A549 (cell line): ENCODE data around the gene EP400. TPM values are rescaled to one million over a fixed set of nuclear protein-coding genes. Genes with fewer than 3 reads are reported as not detected.
"Not testable (repeated sequence)": the region's sequence is repeated elsewhere in the genome, so short reads cannot be mapped to it uniquely, and the experiment has no call there.

Experiments
- ATAC-seq, 2 experiments: fragments of 200-7000 bp in 1 of 2; fragments of >200 bp in 1 of 2; cut with Nextera tagmentation in 1 of 2; cut with Tn5 transposase in 1 of 2; 3 replicates each; pipeline versions ENCODE4 v1.8.0 to v1.9.1; 2018 to 2020; ENCODE audit warnings: mild to moderate bottlenecking in 1 of 2, moderate library complexity in 1 of 2
- CTCF ChIA-PET: fragments of 300-600 bp; sonication (Branson Sonifier 250); formaldehyde crosslinking; extraction: SDS; loops from one replicate; lab custom pipeline; 2021; ENCODE audit warnings: antibody characterized with exemption, inconsistent platforms; lab: Yijun Ruan, JAX
- POLR2A ChIA-PET: fragments of 350-600 bp; formaldehyde crosslinking; extraction: SDS; loops from one replicate; lab custom pipeline; 2021; ENCODE audit warnings: antibody characterized with exemption, inconsistent platforms; lab: Yijun Ruan, JAX
- DNase-seq, 2 experiments: peaks; one replicate each; pipeline versions ENCODE4 v3.0.0 to v3.0.0-alpha.2; 2011 to 2016; ENCODE audit warnings: low read depth in 1 of 2, low spot score in 1 of 2
- FAIRE-seq: peaks from 2 replicates; lab custom pipeline; 2011; peaks lifted over from hg19 to GRCh38; lab: Jason Lieb, UNC
- H3K27ac ChIP-seq, 2 experiments: fragments of >200 bp; sonication (Bioruptor Twin); formaldehyde crosslinking; 3 replicates each; pipeline ENCODE4 v1.5.1; 2016 to 2017
- H3K4me1 ChIP-seq: fragments of >200 bp; sonication (Bioruptor Twin); formaldehyde crosslinking; 3 replicates; pipeline ENCODE4 v1.6.1; 2016
- H3K4me2 ChIP-seq: fragments of >200 bp; sonication (Bioruptor Twin); formaldehyde crosslinking; 3 replicates; pipeline ENCODE4 v1.6.1; 2016
- H3K4me3 ChIP-seq: fragments of >200 bp; sonication (Bioruptor Twin); formaldehyde crosslinking; 3 replicates; pipeline ENCODE4 v1.5.1; 2016
- H3K9me3 ChIP-seq: fragments of >200 bp; sonication (Bioruptor Twin); formaldehyde crosslinking; 3 replicates; pipeline ENCODE4 v1.6.1; 2016
- CHD4 ChIP-seq: fragments of 200-600 bp; sonication (generic); IDR thresholded peaks from 2 replicates; pipeline ENCODE4 v1.6.1; 2016; ENCODE audit warnings: antibody characterized with exemption, mild to moderate bottlenecking, borderline replicate concordance
- ESRRA ChIP-seq: fragments of 150-350 bp; IDR thresholded peaks from 2 replicates; pipeline ENCODE4 v1.6.1; 2014; ENCODE audit warnings: mild to moderate bottlenecking, low read length, borderline replicate concordance
- FOSB ChIP-seq: fragments of 250-450 bp; sonication (Bioruptor Pico); IDR thresholded peaks from 2 replicates; pipeline ENCODE4 v1.5.0; 2020; ENCODE audit warnings: mild to moderate bottlenecking, moderate library complexity
- HOXA7 ChIP-seq: fragments of 250-450 bp; sonication (Bioruptor Pico); IDR thresholded peaks from 2 replicates; pipeline ENCODE4 v1.5.0; 2020; ENCODE audit warnings: mild to moderate bottlenecking, moderate library complexity
- HOXB5 ChIP-seq: fragments of 250-450 bp; sonication (Bioruptor Pico); IDR thresholded peaks from 2 replicates; pipeline ENCODE4 v1.5.0; 2020; ENCODE audit warnings: mild to moderate bottlenecking, moderate library complexity
- JUN ChIP-seq, 2 experiments: fragments of >200 bp; sonication (Bioruptor Twin); formaldehyde crosslinking; IDR thresholded peaks; 2 replicates in 1 of 2; 3 replicates in 1 of 2; pipeline ENCODE4 v1.6.1; 2016 to 2017
- KDM5A ChIP-seq: fragments of 200-600 bp; sonication (generic); IDR thresholded peaks from 2 replicates; pipeline ENCODE4 v1.6.1; 2016; ENCODE audit warnings: antibody characterized with exemption, mild to moderate bottlenecking
- MAZ ChIP-seq: fragments of 150-350 bp; IDR thresholded peaks from 2 replicates; pipeline ENCODE4 v1.6.1; 2014; ENCODE audit warnings: antibody characterized with exemption, low read depth, low read length, borderline replicate concordance
- NPAS2 ChIP-seq: fragments of 250-450 bp; sonication (Bioruptor Pico); IDR thresholded peaks from 2 replicates; pipeline ENCODE4 v1.8.0; 2022; ENCODE audit warnings: mild to moderate bottlenecking, moderate library complexity, borderline replicate concordance
- PHF8 ChIP-seq: fragments of 200-600 bp; sonication (generic); IDR thresholded peaks from 2 replicates; pipeline ENCODE4 v1.6.1; 2016; ENCODE audit warnings: low read depth, mild to moderate bottlenecking, antibody characterized with exemption, moderate library complexity, borderline replicate concordance
- POLR2A ChIP-seq: IDR thresholded peaks from 2 replicates; pipeline ENCODE4 v1.6.1; 2012; ENCODE audit warnings: mild to moderate bottlenecking, low read length
- POLR2AphosphoS2 ChIP-seq: conservative IDR thresholded peaks from 2 replicates; pipeline ENCODE4 v1.6.1; 2012; ENCODE audit warnings: low read length, improper control_type of control experiment, inconsistent platforms
- RCOR1 ChIP-seq: fragments of 150-350 bp; IDR thresholded peaks from 2 replicates; pipeline ENCODE4 v1.6.1; 2014; ENCODE audit warnings: antibody characterized with exemption, low read length, low read depth
- RFX5 ChIP-seq: fragments of 450-650 bp; IDR thresholded peaks from 2 replicates; pipeline ENCODE4 v1.7.1; 2014; ENCODE audit warnings: antibody characterized with exemption, mild to moderate bottlenecking, moderate library complexity
- SMC3 ChIP-seq: fragments of >200 bp; sonication (Bioruptor Twin); formaldehyde crosslinking; IDR thresholded peaks from 3 replicates; pipeline ENCODE4 v1.6.1; 2018; ENCODE audit warnings: inconsistent platforms
- TP53 ChIP-seq: fragments of 250-450 bp; sonication (Bioruptor Pico); IDR thresholded peaks from 2 replicates; pipeline ENCODE4 v1.5.0; 2021; ENCODE audit warnings: mild to moderate bottlenecking, moderate library complexity
- ZC3H11A ChIP-seq: fragments of 450-650 bp; IDR thresholded peaks from 2 replicates; pipeline ENCODE4 v1.6.1; 2014; ENCODE audit warnings: antibody characterized with exemption, mild to moderate bottlenecking
- ZNF302 ChIP-seq: fragments of 250-450 bp; sonication (Bioruptor Pico); IDR thresholded peaks from 2 replicates; pipeline ENCODE4 v1.9.0; 2021; ENCODE audit warnings: inconsistent platforms, mild to moderate bottlenecking, moderate library complexity
- WGBS: methylation state at CpG from one replicate; pipeline ENCODE4 v1.1.6; 2017; ENCODE audit errors: missing lambda C conversion rate; 5-methylcytosine and 5-hydroxymethylcytosine counted together
- polyA plus RNA-seq, 4 experiments: library from polyadenylated mRNA; depleted of rRNA in 3 of 4; stranded (reverse); fragments of >200 nt; fragmentation: RNase III in 1 of 4; extraction: RNeasy Plus Mini Kit Qiagen cat#74134 plus additional on column Dnase treatment in 1 of 4; gene quantifications; 2 replicates in 3 of 4; 3 replicates in 1 of 4; pipeline ENCODE4 v1.2.3, GENCODE V29; 2011 to 2017
- TF ChIP-seq, protein P1 (sequence below): fragments of 150-350 bp; IDR thresholded peaks from 2 replicates; pipeline ENCODE4 v1.6.1; 2014; ENCODE audit warnings: low read depth, mild to moderate bottlenecking, low read length
- TF ChIP-seq, protein P2 (sequence below): IDR thresholded peaks from 2 replicates; pipeline ENCODE4 v1.6.1; 2012
- TF ChIP-seq, protein P3 (sequence below): fragments of >200 bp; sonication (Bioruptor Twin); formaldehyde crosslinking; IDR thresholded peaks from 3 replicates; pipeline ENCODE4 v1.6.1; 2016
- TF ChIP-seq, protein P4 (sequence below): fragments of 200-600 bp; sonication (generic); IDR thresholded peaks from 2 replicates; pipeline ENCODE4 v1.6.1; 2016; ENCODE audit warnings: antibody characterized with exemption, mild to moderate bottlenecking, moderate library complexity
- TF ChIP-seq, protein P5 (sequence below): fragments of >200 bp; sonication (Bioruptor Twin); formaldehyde crosslinking; IDR thresholded peaks from 3 replicates; pipeline ENCODE4 v1.5.1; 2016
- TF ChIP-seq, protein P6 (sequence below): IDR thresholded peaks from 2 replicates; pipeline ENCODE4 v1.6.1; 2012

Gene EP400
- polyA plus RNA-seq, 2 of the 4 experiments (the other 2 are of a cell fraction): 9.7 to 15.2 TPM

DNA sequence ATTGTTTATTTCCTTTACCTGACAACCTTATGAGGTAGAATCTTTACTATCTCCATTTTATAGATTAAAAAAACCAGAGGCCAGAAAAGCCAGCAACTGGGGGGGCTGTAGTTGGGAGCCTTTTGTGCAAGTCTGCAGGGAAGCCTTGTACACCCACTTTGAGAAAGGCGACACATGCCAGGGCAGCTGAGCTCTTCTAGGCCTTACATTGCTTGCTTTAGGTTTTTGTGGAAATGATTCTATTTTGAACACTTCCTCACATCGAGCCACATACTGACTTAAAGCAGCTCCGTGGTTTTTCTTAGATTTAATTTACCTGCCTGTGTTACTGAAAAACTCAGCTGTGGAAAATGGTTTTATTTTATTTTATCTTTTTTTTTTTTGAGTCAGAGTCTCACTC lies 34.6 kb downstream of the EP400 start:
- H3K9me3 ChIP-seq: no peaks in the 10 kb centered on the region
- H3K27ac ChIP-seq: no peak overlapping the region
- DNase-seq (no peak), ATAC-seq (no peak), FAIRE-seq (no peak)
- TF ChIP-seq ZNF302 (CRISPR knock-in tag) (no peak), CHD4 (no peak), HOXA7 (no peak), POLR2A (no peak), KDM5A (no peak), NPAS2 (CRISPR knock-in tag) (no peak), ESRRA (no peak)
- TF ChIP-seq, protein P1, sequence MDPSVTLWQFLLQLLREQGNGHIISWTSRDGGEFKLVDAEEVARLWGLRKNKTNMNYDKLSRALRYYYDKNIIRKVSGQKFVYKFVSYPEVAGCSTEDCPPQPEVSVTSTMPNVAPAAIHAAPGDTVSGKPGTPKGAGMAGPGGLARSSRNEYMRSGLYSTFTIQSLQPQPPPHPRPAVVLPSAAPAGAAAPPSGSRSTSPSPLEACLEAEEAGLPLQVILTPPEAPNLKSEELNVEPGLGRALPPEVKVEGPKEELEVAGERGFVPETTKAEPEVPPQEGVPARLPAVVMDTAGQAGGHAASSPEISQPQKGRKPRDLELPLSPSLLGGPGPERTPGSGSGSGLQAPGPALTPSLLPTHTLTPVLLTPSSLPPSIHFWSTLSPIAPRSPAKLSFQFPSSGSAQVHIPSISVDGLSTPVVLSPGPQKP: no peak
- no peak overlapping the region for H3K4me2 ChIP-seq
- ChIA-PET POLR2A (no interaction called here), CTCF (no interaction called here)
- no peak overlapping the region for H3K4me3 ChIP-seq
- peaks cover 11% of the 10 kb centered on the region for H3K4me1 ChIP-seq
- WGBS: 93% methylated on average over 3 of the region's 3 CpGs

DNA sequence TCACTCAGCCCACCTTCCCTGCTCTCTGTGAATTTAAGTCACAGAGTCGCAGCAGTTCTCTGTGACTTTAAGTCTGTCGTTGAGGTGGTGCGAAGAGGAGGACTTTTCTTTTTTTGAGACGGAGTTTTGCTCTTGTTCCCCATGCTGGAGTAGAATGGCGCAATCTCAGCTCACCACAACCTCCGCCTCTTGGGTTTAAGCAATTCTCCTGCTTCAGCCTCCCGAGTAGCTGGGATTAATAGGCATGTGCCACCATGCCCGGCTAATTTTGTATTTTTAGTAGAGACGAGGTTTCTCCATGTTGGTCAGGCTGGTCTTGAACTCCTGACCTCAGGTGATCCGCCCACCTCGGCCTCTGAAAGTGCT lies 35.8 kb downstream of the EP400 start:
- H3K27ac ChIP-seq, DNase-seq, H3K9me3 ChIP-seq, FAIRE-seq, H3K4me3 ChIP-seq, POLR2A ChIA-PET, CTCF ChIA-PET, H3K4me2 ChIP-seq, ATAC-seq: not testable (repeated sequence)
- peaks cover 11% of the 10 kb centered on the region for H3K4me1 ChIP-seq
- 94% methylated on average over 11 of the region's 11 CpGs for WGBS

DNA sequence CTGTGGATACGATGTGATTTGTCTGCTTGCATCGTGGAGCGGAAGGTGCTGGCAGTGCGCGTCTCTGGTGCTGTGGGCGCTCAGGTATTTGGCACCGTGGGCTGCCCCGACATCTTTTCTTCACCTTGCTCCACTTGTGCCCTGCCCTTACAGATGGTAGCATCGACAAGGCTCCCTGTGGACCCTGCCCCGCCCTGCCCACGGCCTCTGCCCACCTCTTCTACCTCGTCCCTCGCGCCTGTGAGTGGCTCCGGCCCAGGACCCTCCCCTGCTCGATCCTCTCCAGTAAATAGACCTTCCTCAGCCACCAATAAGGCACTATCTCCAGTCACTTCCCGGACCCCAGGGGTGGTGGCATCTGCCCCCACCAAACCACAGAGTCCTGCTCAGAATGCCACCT lies 36.6 kb downstream of the EP400 start:
- WGBS: 94% methylated on average over 17 of the region's 17 CpGs
- no peak overlapping the region for H3K4me2 ChIP-seq
- H3K9me3 ChIP-seq: no peaks in the 10 kb centered on the region
- H3K4me3 ChIP-seq: no peak overlapping the region
- CTCF ChIA-PET: no interaction called here
- POLR2A ChIA-PET: no interaction called here
- peak overlapping the region in 1 of 2 experiments; percentile 68; a peak in 4 of 6 replicates for H3K27ac ChIP-seq
- FAIRE-seq (no peak), ATAC-seq (no peak), DNase-seq (no peak)
- H3K4me1 ChIP-seq: peaks cover 11% of the 10 kb centered on the region
- no peak for TF ChIP-seq RFX5
- no peak for TF ChIP-seq POLR2AphosphoS2
- TF ChIP-seq, protein P2, sequence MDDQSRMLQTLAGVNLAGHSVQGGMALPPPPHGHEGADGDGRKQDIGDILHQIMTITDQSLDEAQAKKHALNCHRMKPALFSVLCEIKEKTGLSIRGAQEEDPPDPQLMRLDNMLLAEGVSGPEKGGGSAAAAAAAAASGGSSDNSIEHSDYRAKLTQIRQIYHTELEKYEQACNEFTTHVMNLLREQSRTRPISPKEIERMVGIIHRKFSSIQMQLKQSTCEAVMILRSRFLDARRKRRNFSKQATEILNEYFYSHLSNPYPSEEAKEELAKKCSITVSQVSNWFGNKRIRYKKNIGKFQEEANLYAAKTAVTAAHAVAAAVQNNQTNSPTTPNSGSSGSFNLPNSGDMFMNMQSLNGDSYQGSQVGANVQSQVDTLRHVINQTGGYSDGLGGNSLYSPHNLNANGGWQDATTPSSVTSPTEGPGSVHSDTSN: no peak
- TF ChIP-seq, protein P3, sequence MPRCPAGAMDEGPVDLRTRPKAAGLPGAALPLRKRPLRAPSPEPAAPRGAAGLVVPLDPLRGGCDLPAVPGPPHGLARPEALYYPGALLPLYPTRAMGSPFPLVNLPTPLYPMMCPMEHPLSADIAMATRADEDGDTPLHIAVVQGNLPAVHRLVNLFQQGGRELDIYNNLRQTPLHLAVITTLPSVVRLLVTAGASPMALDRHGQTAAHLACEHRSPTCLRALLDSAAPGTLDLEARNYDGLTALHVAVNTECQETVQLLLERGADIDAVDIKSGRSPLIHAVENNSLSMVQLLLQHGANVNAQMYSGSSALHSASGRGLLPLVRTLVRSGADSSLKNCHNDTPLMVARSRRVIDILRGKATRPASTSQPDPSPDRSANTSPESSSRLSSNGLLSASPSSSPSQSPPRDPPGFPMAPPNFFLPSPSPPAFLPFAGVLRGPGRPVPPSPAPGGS: no peak
- TF ChIP-seq, protein P1: no peak
- no peak for TF ChIP-seq FOSB (CRISPR knock-in tag)
- no peak for TF ChIP-seq JUN (IDR thresholded peaks at IDR 0.05)
- no peak for TF ChIP-seq TP53 (CRISPR knock-in tag)
- no peak for TF ChIP-seq ESRRA
- no peak for TF ChIP-seq RCOR1
- no peak for TF ChIP-seq MAZ
- TF ChIP-seq SMC3: no peak
- TF ChIP-seq CHD4: no peak
- TF ChIP-seq, protein P4, sequence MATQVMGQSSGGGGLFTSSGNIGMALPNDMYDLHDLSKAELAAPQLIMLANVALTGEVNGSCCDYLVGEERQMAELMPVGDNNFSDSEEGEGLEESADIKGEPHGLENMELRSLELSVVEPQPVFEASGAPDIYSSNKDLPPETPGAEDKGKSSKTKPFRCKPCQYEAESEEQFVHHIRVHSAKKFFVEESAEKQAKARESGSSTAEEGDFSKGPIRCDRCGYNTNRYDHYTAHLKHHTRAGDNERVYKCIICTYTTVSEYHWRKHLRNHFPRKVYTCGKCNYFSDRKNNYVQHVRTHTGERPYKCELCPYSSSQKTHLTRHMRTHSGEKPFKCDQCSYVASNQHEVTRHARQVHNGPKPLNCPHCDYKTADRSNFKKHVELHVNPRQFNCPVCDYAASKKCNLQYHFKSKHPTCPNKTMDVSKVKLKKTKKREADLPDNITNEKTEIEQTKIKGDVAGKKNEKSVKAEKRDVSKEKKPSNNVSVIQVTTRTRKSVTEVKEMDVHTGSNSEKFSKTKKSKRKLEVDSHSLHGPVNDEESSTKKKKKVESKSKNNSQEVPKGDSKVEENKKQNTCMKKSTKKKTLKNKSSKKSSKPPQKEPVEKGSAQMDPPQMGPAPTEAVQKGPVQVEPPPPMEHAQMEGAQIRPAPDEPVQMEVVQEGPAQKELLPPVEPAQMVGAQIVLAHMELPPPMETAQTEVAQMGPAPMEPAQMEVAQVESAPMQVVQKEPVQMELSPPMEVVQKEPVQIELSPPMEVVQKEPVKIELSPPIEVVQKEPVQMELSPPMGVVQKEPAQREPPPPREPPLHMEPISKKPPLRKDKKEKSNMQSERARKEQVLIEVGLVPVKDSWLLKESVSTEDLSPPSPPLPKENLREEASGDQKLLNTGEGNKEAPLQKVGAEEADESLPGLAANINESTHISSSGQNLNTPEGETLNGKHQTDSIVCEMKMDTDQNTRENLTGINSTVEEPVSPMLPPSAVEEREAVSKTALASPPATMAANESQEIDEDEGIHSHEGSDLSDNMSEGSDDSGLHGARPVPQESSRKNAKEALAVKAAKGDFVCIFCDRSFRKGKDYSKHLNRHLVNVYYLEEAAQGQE: no peak
- no peak for TF ChIP-seq HOXB5 (CRISPR knock-in tag)
- TF ChIP-seq, protein P5, sequence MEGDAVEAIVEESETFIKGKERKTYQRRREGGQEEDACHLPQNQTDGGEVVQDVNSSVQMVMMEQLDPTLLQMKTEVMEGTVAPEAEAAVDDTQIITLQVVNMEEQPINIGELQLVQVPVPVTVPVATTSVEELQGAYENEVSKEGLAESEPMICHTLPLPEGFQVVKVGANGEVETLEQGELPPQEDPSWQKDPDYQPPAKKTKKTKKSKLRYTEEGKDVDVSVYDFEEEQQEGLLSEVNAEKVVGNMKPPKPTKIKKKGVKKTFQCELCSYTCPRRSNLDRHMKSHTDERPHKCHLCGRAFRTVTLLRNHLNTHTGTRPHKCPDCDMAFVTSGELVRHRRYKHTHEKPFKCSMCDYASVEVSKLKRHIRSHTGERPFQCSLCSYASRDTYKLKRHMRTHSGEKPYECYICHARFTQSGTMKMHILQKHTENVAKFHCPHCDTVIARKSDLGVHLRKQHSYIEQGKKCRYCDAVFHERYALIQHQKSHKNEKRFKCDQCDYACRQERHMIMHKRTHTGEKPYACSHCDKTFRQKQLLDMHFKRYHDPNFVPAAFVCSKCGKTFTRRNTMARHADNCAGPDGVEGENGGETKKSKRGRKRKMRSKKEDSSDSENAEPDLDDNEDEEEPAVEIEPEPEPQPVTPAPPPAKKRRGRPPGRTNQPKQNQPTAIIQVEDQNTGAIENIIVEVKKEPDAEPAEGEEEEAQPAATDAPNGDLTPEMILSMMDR: no peak
- TF ChIP-seq, protein P6, sequence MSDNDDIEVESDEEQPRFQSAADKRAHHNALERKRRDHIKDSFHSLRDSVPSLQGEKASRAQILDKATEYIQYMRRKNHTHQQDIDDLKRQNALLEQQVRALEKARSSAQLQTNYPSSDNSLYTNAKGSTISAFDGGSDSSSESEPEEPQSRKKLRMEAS: no peak
- TF ChIP-seq PHF8: no peak
- no peak for TF ChIP-seq ZC3H11A
